CD4-positive, alpha-beta T cell treated with Interleukin-15 for 4 hours (primary cell): ENCODE results near the gene EXOC5.
"Not testable (repeated sequence)": the region's sequence is repeated elsewhere in the genome, so short reads cannot be mapped to it uniquely, and the experiment has no call there.

ENCODE experiments used
- DNase-seq: peaks from one replicate; pipeline ENCODE4 v3.0.0-alpha.2; 2020; ENCODE audit warnings: low spot score

Gene EXOC5

DNA sequence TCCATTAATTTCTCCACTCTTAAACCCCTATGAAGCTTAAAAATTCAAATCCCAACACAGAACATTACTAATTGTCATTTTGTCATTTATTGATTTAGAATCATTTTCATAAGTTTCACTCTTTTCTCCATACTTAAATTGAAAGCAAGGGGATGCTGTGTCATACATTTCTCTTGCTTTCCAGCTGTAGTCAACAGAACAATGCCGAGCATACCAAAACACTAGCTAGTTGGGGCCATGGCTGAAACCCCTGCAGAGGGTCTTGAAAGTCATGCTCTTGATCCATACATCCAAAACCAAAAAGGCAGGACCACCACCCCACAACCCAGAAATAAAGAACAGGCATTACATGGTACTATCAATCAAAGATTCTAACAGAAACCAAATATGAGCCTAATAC lies 9.0 kb downstream of the EXOC5 start:
- no peak for DNase-seq

GRCh38 chr14:57258221-57258620 lies 10.5 kb downstream of the EXOC5 start:
- not testable (repeated sequence) for DNase-seq

- no peak for DNase-seq
These were observed 13.8 kb downstream of the EXOC5 start for GRCh38 chr14:57254884-57255283.

DNA sequence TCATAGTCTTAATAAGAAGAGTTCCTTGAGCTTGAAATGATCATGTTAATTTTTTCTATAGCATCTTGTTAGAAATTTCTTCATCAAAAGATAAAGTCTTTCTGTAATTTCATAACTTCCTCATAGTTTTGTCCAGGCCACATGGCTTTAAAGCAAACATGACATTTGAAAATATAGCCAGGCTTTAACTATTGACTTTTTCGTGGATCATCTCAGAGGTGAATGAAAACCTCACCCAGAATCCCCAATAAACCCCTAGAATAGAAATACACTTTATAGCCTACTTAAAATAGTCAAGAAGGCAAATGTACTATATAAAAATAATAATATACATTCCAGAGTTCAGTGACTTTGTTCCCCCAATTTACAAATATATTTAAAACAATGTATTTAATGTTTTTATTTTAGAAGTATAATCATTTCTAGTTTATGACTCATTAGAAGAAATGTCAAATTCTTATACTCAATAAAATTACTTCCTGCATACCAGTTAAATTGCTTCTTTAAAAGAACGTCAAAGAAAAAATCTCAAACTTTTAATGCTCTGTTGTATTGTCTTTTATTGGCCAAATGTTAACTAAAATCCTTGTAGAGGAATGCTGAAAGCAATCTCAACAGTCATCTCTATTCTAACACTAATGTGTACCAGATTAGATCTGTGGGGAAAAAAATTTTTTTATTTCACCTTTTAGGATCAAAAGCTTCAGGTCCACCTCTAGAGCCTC lies 21.6 kb downstream of the EXOC5 start:
- no peak for DNase-seq

- DNase-seq, result no peak
These were observed 22.8 kb downstream of the EXOC5 start for GRCh38 chr14:57245941-57246340.

GRCh38 chr14:57244106-57244505 lies 24.6 kb downstream of the EXOC5 start:
- DNase-seq, result no peak

DNA sequence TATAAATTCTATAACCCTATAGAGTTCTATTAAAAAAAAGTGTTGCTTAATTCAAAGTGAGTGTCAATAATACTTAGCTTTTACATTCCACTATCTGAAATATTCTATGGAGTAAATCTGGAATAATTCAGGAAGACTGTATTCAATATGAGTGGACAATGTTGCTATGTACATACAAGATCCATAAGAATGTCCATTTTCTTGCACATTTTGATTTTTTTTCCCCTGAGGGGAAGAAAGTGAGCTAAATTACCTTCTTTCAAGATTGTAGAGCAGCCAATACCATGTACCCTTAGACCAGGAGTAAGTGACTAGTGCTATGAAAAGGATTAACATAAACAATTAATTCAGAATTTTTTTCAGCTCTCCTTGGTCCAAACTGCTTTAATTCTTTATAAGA lies 25.4 kb downstream of the EXOC5 start:
- DNase-seq, result no peak

DNA sequence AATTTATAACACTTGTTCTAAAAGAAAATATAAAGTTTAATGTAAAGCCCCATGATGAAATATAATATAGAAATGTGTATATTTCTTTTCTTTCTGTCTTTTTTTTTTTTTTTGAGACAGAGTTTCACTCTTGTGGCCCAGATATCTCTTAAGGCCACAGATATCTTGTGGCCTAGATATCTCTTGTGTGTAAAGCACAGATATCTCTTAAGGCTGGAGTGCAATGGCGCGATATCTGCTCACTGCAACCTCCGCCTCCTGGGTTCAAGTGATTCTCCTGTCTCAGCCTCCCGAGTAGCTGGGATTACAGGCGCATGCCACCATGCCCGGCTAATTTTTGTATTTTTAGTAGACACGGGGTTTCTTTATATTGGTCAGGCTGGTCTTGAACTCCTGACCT lies 28.6 kb downstream of the EXOC5 start:
- not testable (repeated sequence) for DNase-seq

DNA sequence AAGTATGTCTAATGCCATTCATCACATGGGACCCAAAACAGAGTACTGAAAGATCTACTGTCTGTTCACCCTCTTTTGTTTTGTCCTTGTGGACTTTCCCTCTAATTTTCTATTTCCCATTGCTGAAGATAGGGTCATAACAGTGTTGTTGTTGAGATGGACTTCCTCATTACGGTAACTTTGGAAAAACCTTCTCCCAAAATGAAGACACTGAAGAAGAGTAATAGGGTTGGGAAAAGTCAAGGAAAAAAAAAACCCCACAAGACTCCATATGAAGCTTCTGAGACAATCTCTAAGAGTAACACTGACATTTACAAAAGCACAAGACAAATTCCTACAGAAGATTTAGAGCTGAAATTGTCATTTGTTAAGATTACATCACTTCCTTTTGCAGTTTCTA lies 36.7 kb downstream of the EXOC5 start:
- no peak for DNase-seq

DNA sequence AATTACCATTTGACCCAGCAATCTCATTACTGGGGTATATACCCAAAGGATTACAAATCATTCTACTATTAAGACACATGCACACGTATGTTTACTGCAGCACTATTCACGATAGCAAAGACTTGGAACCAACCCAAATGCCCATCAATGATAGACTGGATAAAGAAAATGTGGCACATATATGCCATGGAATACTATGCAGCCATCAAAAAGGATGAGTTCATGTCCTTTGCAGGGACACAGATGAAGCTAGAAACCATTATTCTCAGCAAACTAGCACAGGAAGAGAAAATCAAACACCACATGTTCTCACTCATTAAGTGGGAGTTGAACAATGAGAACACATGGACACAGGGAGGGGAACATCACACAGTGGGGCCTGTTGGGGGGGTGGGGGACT lies 40.4 kb downstream of the EXOC5 start:
- DNase-seq, result not testable (repeated sequence)

DNA sequence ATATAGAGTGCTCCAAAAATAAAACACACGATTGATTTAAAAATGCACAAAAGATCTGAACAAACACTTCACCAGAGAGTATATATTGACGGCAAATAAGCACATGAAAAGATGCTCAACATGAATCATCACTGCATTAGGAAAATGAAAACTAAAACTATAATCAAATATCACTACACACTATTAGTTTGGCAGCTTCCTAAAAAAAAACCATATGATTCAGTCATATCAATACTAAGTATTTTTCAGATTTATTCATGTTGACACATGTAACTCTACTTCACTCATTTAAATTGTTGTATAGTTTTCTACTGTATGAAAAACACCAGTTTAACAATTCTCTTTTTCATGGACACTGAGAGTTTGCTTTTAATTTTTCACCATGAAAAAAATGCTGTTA lies 41.6 kb downstream of the EXOC5 start:
- DNase-seq, result no peak

- no peak for DNase-seq
These were observed 46.8 kb downstream of the EXOC5 start for GRCh38 chr14:57221931-57222330.

GRCh38 chr14:57212919-57213318 lies 55.8 kb downstream of the EXOC5 start:
- DNase-seq, result no peak

DNA sequence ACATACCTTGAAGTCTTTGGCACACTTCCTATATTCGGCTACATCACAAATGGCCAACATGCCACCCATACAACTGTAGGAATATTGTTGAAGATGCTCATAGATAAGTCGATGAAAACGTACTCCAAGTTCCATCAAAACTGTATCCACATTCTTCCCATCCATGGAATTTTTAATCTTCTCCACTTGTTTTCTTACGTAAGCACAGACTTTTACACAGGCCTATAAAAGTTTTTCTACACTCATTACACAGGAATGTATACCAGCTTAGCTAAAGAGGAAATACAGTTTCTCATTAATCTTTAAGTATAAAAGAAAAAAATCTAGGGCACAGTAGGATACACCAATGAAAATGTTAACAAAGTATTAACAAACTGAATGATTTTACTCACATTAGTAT lies 59.1 kb downstream of the EXOC5 start:
- no peak for DNase-seq

DNA sequence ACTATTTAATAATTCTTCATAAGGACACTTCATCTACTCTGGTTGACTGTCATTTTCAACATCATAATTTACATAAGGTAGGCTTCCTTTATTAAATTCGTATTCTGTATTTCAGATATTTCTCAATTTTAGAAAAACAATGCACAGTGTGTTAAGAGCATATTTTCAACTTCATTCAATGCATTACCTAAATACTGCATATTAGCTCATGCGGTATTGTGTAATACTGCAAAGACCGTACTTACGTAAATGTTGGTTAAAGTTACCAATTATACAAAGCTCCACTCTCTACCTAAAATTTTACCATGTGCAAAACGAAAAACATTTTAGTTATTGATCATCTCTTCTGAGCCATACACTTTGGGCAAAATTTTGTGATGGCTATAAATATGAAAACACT lies 62.8 kb downstream of the EXOC5 start:
- DNase-seq, result no peak

DNA sequence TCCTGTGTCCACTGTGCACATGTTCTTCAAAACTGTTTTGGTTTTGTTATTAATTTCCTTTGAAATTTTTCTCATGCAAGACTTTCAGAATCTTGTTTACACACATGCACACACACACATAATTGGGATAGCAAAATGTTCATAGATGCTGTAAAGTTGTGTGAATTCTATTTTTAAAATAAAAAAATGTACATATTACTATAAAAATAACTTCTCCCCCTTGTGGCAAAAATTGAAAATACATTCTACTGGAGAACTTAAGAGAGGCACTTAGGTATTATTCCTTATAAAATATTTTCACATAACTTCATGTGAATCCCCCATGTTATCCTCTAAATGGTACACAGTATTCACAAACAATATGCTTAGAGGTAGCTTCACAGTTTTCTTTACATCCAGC lies 66.0 kb downstream of the EXOC5 start:
- DNase-seq, result peak; percentile 25

DNA sequence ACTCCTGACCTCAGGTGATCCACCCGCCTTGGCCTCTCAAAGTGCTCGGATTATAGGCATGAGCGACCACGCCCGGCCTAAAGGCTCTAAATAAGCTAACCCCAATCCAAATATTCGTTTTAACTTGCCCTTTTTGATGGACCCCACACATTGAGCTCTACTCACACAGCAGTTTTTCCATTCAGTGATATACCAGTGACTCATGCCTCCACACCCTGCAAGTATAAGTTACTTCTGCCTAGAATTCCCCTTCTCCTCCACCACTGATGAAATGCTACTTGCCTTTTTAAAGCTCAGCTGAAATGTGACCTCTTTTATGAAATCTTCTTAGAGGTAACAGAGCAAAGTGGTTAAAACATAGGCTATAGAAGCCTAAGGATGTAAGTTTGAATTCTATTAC lies 68.8 kb downstream of the EXOC5 start:
- DNase-seq, result no peak

DNA sequence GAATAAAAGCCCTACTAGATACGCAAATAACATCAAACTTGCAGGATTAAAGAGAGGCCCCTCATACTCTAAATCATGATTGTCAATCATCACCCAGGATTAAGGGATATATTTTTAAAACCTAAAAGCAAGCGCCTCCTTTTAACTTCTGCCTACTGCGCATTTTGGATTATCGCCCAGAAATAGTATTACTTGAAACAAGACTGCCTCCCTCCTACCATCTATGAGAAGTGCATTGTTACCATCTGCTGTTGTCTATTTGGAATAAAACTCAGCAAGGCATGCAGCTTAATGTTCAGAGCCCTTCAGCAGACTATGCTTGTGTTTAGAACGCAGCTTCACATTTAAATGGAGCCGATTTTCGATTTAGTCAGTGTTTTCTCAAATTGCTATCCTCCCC lies 79.6 kb downstream of the EXOC5 start:
- DNase-seq, result no peak

DNA sequence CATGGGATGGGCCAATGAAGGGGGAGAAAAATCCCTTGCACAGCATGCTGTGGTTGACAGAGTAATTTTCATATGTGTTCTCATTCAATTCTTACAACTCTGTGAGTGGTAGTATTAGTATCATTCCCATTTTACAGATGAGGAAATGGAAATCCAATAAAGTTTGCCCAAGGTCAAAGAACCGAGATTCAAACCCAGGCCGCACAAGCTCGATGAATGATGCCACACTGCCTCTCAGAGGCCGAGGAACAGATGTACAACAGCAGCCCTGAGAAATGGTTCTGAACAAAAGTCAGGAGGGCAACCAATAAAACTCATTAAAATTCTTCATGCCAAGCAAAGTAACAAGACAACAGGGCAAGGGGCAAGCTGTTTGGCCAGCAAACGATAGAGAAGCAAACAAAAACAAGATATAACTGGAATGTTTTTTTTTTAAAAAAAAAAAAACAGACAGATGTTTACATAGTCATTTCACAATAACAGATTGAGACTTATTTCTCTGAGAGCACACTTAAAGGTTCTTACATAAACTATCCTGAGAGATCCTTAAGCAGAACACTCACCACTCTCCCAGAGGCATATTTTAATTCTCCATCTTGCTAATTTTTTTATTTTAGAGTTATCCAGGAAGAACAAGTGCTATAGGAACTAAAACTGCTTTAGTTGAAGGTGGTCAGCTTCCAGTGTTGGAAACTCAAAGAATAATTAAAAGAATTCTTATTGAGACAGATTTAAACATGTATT lies 85.8 kb downstream of the EXOC5 start:
- DNase-seq, result no peak

GRCh38 chr14:57179273-57179672 lies 89.4 kb downstream of the EXOC5 start:
- no peak for DNase-seq

- no peak for DNase-seq
These were observed 94.2 kb downstream of the EXOC5 start for GRCh38 chr14:57174466-57174865.

GRCh38 chr14:57171903-57172302 lies 96.8 kb downstream of the EXOC5 start:
- DNase-seq, result no peak

GRCh38 chr14:57171363-57171762 lies 97.3 kb downstream of the EXOC5 start:
- no peak for DNase-seq

DNA sequence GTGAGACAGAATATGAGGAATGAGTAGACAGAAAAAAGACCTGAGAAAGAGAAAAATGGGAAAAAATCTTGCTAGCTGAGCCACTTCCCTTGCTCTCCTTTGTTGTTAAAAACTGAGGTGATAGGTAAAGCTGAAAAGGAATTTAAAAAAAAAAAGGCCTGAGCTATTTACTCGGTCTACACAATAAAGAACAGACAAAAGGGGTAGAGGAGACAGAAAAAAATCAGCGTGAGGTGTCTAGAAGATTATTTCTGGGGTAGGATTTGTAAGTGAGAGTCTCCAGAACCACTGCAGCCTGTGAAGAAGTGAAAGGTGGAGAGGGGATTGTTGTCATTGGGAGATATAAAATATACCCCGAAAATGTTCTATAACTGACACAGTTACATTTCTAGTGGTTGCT lies 98.8 kb downstream of the EXOC5 start:
- DNase-seq, result no peak
